ENCODE results near the gene CTAGE8.
"Not testable (repeated sequence)": the region's sequence is repeated elsewhere in the genome, so short reads cannot be mapped to it uniquely, and the experiment has no call there.

The CTAGE8 gene

GRCh38 chr7:144255471-144255897, 13.6 kb downstream of the CTAGE8 start:
- peak; percentile 7 for DNase-seq (ENCODE audit: low spot score)

- not testable (repeated sequence) for DNase-seq (ENCODE audit: low spot score)
These were observed 16.8 kb downstream of the CTAGE8 start for GRCh38 chr7:144252307-144252706.

- DNase-seq (ENCODE audit: low spot score): not testable (repeated sequence)
These were observed 21.3 kb downstream of the CTAGE8 start for GRCh38 chr7:144247674-144248330.

- not testable (repeated sequence) for DNase-seq (ENCODE audit: low spot score)
These were observed 22.1 kb downstream of the CTAGE8 start for GRCh38 chr7:144246967-144247366.

- not testable (repeated sequence) for DNase-seq (ENCODE audit: low spot score)
These were observed 23.7 kb downstream of the CTAGE8 start for GRCh38 chr7:144245372-144245771.

GRCh38 chr7:144239365-144239764, 29.7 kb downstream of the CTAGE8 start, which contains the start of gene OR2A42:
Gene OR2A42, minus strand, starts transcription at chr7:144239605. Its CDS starts 6,762 bp downstream, at chr7:144232843.
- DNase-seq (ENCODE audit: low spot score): not testable (repeated sequence)

- not testable (repeated sequence) for DNase-seq (ENCODE audit: low spot score)
These were observed 30.5 kb downstream of the CTAGE8 start for GRCh38 chr7:144238530-144239082.

GRCh38 chr7:144233039-144233438, 36.0 kb downstream of the CTAGE8 start:
- not testable (repeated sequence) for DNase-seq (ENCODE audit: low spot score)

GRCh38 chr7:144231027-144231426, 38.1 kb downstream of the CTAGE8 start:
- DNase-seq (ENCODE audit: low spot score): not testable (repeated sequence)

- DNase-seq (ENCODE audit: low spot score): not testable (repeated sequence)
These were observed 40.3 kb downstream of the CTAGE8 start for GRCh38 chr7:144228810-144229209.

- DNase-seq (ENCODE audit: low spot score): not testable (repeated sequence)
These were observed 42.2 kb downstream of the CTAGE8 start for GRCh38 chr7:144226866-144227265.

GRCh38 chr7:144223675-144224074, 45.4 kb downstream of the CTAGE8 start:
- not testable (repeated sequence) for DNase-seq (ENCODE audit: low spot score)

GRCh38 chr7:144220531-144220930, 48.6 kb downstream of the CTAGE8 start:
- not testable (repeated sequence) for DNase-seq (ENCODE audit: low spot score)

- not testable (repeated sequence) for DNase-seq (ENCODE audit: low spot score)
These were observed 49.9 kb downstream of the CTAGE8 start for GRCh38 chr7:144219149-144219548.

GRCh38 chr7:144218581-144218980, 50.5 kb downstream of the CTAGE8 start:
- DNase-seq (ENCODE audit: low spot score): not testable (repeated sequence)

GRCh38 chr7:144217200-144217599, 51.9 kb downstream of the CTAGE8 start:
- DNase-seq (ENCODE audit: low spot score): not testable (repeated sequence)
